Stimulated activated CD4-positive, alpha-beta T cell treated with anti-CD3 and anti-CD28 coated beads, Interleukin-15, amount 100 ng/mL, for 48 hours (primary cell): ENCODE data around the gene PGAP1.

ENCODE experiments used
- DNase-seq, 2 donors: peaks; one replicate each; pipeline ENCODE4 v3.0.0-alpha.2; 2020; ENCODE audit warnings: low read depth in 2 of 2

The PGAP1 gene

DNA sequence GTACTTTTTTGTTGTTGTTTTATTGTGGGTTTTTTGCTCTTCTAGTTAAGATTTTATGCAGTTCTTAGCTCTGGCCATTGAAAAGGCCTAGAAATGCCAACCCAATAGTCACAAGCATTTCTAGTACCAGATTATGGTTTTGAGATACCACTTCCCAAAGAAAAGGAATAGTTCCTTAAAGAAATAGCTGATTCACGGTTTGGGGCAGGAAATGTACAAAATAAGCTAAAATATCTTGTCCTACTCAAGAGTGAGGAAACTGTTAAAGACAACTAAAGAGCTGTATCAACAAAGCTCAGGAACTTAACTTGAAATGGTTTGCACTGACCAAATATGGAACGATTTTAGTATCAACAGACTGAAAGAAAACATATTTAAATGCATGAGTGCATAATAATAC, 35.4 kb downstream of the PGAP1 start:
- DNase-seq: no peak

DNA sequence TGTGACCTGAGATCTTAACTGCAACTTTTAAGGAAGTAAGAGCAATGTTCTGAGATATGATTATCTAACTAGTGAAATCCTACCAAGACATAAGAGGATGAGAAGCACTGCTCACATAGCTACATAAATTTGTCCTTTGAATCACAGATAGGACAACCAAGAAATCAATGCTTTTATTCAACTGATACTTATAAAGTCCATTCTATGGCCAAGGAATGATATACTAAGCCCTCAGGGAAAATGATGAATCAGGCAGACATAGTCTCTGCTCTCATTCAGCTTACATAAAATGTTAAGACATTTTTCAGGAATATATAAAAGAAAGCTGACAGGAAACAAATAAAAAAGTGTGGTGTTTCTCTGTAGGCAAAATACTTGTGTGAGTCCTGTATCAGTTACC, 39.1 kb downstream of the PGAP1 start:
- no peak for DNase-seq

GRCh38 chr2:196884368-196884767, 42.1 kb downstream of the PGAP1 start:
- no peak for DNase-seq

- no peak for DNase-seq
Observed at GRCh38 chr2:196876364-196876763, 50.1 kb downstream of the PGAP1 start.

DNA sequence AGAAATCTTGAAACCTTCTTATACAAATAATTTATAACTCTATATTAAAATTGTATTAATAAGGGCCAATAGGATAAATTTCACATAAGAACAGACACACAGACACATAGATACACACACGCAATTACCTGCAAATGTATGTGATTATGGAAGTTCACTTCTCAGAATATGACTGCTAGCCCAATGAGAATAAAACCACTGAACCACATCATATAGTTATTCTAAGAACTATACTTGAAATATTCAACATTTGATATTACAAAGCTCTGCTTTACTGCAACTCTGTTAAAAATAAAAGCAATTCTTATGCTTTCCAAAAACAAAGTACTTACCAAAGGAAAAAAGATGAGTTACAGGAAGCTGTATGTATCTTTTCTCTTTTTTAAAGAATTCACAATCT, 51.1 kb downstream of the PGAP1 start:
- no peak for DNase-seq

DNA sequence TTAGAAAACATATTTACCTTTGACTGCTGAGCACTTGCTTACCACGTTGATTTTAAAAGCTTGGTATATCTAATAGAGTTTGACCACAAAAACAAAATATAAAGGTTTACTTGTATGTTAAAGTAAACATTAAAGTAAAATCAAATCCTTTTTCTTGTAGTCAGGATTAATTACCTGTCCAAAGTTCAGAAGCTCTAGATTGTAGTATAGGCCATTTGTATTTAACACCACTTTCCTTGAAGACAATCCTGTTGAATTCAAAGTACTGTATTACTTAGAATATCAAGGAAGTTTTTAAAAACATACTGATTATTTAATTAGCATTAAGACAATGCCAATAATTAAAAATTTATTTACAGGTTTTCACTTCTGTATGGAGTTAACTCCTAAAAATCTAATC, 53.0 kb downstream of the PGAP1 start:
- no peak for DNase-seq

- DNase-seq: no peak
Observed at GRCh38 chr2:196854629-196855028, 71.9 kb downstream of the PGAP1 start.

DNA sequence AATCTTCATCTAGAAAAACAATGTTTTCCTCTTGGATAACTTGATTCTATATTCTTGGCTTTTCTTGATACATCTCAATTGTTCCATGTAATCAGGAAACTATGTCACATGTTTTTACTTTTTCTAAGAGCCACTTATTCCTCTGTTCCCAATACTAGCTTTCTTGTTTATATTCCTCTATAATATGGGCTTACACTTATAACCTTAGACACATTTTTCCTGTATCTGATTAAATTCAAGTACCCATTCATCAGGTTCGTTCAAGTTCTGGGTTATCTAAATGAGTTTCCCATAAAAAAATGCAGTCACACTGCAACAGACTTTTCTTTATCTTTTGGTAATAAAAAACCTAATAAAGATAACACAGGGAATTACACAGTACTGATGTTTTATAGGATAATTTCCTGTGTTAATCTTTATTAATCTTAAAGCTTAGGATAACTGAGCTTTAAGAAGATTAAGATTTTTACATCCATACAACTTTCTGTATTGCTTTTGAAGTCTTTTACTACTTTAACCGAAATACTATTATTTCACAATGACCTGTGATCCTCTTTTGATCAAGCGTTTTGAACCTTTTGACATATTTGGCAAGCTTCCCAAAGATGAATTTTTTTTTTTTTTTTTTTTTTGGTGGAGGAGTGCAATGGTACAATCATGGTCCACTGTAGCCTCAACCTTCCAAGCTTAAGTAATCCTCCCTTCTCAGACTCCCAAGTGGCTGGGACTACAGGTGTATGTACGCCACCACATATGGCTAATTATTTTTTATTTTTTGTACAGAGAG, 73.0 kb downstream of the PGAP1 start:
- no peak for DNase-seq

DNA sequence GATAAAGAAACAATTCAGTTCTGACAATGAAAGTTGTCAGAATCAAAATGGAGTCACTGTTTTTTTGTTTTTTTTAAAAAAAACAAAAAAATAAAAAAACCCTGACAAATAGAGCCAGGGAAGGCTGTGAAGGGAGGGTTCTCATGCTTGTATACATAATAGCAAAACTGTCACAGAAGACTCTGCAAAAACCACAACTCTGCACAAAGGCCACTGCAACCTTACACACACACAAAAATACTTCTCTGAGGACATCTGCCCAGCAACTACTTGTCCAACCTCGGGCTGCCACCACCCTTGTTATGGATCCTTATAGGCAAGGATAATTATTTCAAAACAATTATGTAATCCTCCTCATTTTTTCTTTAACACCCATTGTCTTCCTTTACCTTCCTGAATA, 75.4 kb downstream of the PGAP1 start:
- DNase-seq: no peak

GRCh38 chr2:196849895-196850294, 76.6 kb downstream of the PGAP1 start:
- DNase-seq: no peak

DNA sequence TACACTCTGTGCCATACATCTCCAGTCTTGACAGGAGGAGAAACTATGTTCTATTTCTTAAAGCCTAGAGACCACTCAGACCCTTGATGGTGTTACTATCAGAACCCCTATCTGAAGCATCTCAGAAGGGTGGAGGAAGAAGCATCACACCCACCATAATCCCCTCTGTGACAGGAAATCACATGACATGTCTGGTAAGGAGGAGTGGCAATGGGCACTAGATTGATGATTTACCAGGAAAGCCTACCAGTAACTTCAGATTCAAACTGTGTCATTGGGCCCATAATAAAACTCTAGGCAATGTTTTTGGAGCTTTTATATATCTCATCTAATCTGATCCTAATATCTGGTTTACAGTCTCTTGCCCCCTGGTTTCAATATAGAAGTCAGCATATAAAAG, 80.2 kb downstream of the PGAP1 start:
- no peak for DNase-seq

DNA sequence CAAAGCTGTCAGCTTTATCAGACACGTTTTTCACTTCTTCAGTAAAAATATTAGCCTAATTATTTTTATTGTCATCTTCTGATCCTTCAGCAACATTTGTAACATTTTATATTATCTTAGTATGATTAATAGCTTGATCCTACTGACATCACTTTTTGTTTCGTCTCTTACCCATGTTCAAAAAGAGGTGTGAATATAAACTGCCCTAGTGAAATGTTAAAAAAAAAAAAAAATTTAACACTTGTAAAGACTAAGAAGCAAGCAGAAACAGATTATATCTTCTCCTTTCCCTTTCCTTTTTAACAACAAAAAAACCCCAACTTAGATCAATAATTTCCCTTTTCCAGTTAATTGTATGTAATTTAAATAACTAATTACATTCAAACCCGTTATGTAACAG, 81.1 kb downstream of the PGAP1 start:
- DNase-seq: no peak

DNA sequence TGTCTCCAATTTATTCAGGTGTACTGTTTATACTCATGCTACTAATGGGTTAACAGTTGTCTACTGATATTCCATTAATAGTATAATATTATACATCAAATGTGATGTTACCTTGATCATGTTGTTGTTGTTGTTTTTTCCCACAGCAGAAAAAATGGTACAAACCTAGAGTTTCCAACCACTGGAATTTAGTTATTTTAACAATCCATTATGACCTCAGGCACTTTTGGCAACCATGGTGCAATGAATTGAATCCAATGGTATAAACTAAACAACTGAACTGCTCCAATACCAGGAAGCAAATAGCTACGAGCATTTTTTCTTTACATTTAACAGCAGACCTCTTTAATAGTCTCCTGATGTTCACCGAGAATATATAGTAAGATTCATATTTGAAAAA, 86.3 kb downstream of the PGAP1 start:
- no peak for DNase-seq

DNA sequence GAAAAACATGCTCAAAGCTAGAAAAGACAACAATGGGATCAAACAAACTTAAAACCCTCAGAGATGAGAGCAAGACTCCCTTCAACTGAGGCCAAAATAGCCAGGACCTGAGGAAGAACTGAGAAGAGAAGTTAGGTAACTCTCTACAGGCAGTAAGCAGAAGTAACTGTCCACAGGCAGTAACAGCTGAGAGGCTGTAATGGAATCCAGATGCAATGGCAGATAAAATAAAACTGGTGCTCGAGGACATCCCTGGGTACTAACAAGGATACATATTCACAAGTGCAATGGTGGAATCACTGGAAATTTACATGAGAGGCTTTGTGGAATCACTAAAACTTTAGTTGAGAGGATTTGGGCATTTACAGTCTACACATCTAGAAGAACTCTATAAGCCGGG, 86.9 kb downstream of the PGAP1 start:
- no peak for DNase-seq

DNA sequence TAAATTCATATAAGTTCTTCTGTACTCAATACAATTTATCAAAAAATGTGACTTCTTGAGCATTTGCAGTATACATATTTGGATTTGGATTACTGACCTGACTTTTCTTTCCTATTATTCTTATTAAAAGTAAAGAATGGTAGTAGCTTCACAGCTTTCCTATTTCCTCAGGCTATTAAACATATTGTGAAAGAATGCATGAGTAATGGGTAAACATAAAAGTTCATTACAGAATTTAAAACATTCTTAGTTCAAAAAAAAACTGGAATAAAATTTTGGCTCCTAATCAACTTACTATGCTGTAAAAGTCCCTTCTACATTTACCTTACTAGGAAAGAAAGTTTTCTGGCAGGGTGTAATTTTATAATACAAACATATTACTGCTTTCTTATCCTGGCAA, 90.1 kb downstream of the PGAP1 start:
- no peak for DNase-seq

GRCh38 chr2:196830701-196831100, 95.8 kb downstream of the PGAP1 start:
- DNase-seq: no peak

DNA sequence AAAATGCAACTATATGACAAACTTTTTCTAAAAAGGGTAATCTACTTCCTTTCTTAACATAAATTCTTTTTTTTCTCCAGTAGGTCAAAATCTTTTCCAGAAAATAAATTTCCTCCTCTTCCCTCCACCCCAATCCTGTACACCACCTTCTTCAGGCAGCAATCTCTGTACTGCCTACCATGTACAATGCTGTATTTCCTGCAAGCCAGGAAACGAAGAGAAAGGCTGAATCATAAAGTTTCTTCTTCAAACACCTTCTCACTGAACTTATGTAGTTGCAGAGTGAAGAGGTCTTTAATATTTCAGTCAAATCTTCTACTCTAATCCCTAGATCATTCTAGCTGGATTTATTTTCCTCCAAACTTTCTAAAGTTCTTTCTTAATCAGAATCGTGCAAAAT, 99.2 kb downstream of the PGAP1 start:
- no peak for DNase-seq

- no peak for DNase-seq
Observed at GRCh38 chr2:196823750-196824522, 102.6 kb downstream of the PGAP1 start.

- DNase-seq: no peak
Observed at GRCh38 chr2:196821195-196821594, 105.3 kb downstream of the PGAP1 start.

GRCh38 chr2:196809260-196809659, 117.2 kb downstream of the PGAP1 start, which contains the start of gene C2orf66:
Gene C2orf66, minus strand, starts transcription at chr2:196809355. Its CDS starts 19 bp downstream, at chr2:196809336.
- no peak for DNase-seq

DNA sequence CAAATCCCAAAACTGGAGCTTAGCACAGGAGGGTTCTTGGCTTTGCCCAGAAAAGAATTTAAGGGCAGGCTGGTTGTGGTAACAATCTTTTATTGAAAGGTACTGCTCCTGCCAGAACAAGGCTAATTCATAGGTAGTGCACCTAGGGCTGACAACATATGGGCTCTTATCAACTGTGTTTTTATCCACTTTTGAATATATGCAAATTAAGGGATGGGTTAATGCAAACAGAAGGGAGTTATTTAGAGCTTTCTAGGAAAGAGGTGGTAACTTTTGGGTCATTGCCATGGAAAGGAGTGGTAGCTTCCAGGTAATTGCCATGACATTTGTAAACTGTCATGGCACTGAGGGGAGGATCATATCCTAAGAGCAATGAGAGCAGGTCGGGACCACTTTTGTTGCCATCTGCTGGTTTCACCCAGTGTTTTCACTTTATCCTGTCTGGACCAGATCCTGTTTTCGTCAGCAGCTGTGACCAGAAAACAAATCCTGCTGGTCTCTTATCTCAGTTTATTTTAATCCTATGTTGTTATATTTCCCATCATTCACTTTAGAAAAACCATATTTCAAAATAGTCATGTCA, 118.3 kb downstream of the PGAP1 start:
- DNase-seq: no peak

GRCh38 chr2:196804381-196804780, 122.1 kb downstream of the PGAP1 start:
- no peak for DNase-seq

GRCh38 chr2:196802401-196802800, 124.1 kb downstream of the PGAP1 start:
- no peak for DNase-seq
